Mucosa of descending colon (tissue), 3 donors: ENCODE data around the gene CDKN2D. TPM values are rescaled to one million over a fixed set of nuclear protein-coding genes. Genes with fewer than 3 reads are reported as not detected.
"Not testable (repeated sequence)": the region's sequence is repeated elsewhere in the genome, so short reads cannot be mapped to it uniquely, and the experiment has no call there.

ENCODE experiments used
- ATAC-seq: fragments of 200-7000 bp; cut with Tn5 transposase; one replicate; pipeline ENCODE4 v1.9.1; 2020; ENCODE audit warnings: mild to moderate bottlenecking, moderate library complexity
- DNase-seq, 3 donors: peaks; one replicate each; pipeline ENCODE4 v3.0.0-alpha.2; 2020
- H3K36me3 ChIP-seq: fragments of 200-600 bp; one replicate; pipeline ENCODE4 v1.8.0; 2021; ENCODE audit warnings: low read depth, mild to moderate bottlenecking
- H3K4me1 ChIP-seq: fragments of 200-600 bp; one replicate; pipeline ENCODE4 v1.8.0; 2021; ENCODE audit warnings: low read depth, mild to moderate bottlenecking
- H3K4me3 ChIP-seq: fragments of 200-600 bp; one replicate; pipeline ENCODE4 v1.8.0; 2021; ENCODE audit warnings: mild to moderate bottlenecking
- H3K9me3 ChIP-seq: fragments of 200-600 bp; one replicate; pipeline ENCODE4 v1.8.0; 2021; ENCODE audit warnings: mild to moderate bottlenecking
- intact Hi-C, 2 donors: fragments of 100-400 bp; cut with DNase I in 1 of 2; cut with micrococcal nuclease in 1 of 2; formaldehyde crosslinking; loops; one replicate each; pipeline versions ENCODE4 v1.11.0 to v1.11.1; 2022; cut with DNase I, micrococcal nuclease
- total RNA-seq, 3 donors: library from RNA; stranded (reverse); fragmentation: NEBNext Ultra II Directional in 2 of 3; extraction: Animal tissue kit (Norgen Biotek cat#: 25700) in 2 of 3; gene quantifications; one replicate each; pipeline versions ENCODE4 v1.2.1 to v1.2.4, GENCODE V29; 2021 to 2023
- TF ChIP-seq, protein P1 (sequence below): fragments of 200-600 bp; IDR thresholded peaks from one replicate; pipeline ENCODE4 v1.8.0; 2022; ENCODE audit warnings: antibody characterized with exemption, mild to moderate bottlenecking
- donor health status: DM: no; HTN: no; CAD: no; lungs with moderate emphysema.
- donor health status: DM: no; HTN: no; CAD: no.
- donor health status: DM: no; HTN: yes; CAD: no.

The CDKN2D gene
- total RNA-seq, 3 donors from 2014 or later: 6.1 to 12.1 (median 11.9) TPM

DNA sequence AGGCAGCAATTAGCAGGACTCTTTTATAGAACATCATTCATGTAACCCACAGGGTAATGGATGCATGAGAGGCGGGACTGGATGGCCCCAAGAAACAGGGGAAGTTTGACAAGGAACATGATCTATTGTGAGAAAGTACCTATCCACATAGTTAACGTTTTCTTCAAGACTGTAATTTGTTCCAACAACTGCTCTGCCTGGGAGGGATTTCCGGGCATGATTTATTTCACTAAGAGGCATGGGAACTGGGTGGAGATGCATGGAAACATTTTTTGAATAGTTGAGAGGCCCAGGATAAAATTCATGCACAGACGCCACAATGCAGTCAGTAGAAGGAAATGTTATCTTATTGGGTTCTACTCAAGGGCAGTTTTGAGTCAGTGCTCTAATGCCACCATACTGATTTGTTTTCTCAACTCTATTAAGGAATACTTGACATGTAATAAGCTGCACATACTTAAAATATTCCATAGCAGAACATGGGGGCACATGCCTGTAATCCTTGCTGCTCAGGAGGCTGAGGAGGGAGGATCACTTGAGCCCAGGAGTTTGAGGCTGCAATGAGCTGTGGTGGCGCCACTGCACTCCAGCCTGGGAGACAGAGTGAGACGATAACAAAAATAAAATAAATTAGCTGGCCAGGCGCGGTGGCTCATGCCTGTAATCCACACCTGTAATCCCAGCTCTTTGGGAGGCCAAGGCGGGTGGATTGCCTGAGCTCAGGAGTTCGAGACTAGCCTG is 35.0 kb downstream of the CDKN2D start:
- TF ChIP-seq, protein P1, sequence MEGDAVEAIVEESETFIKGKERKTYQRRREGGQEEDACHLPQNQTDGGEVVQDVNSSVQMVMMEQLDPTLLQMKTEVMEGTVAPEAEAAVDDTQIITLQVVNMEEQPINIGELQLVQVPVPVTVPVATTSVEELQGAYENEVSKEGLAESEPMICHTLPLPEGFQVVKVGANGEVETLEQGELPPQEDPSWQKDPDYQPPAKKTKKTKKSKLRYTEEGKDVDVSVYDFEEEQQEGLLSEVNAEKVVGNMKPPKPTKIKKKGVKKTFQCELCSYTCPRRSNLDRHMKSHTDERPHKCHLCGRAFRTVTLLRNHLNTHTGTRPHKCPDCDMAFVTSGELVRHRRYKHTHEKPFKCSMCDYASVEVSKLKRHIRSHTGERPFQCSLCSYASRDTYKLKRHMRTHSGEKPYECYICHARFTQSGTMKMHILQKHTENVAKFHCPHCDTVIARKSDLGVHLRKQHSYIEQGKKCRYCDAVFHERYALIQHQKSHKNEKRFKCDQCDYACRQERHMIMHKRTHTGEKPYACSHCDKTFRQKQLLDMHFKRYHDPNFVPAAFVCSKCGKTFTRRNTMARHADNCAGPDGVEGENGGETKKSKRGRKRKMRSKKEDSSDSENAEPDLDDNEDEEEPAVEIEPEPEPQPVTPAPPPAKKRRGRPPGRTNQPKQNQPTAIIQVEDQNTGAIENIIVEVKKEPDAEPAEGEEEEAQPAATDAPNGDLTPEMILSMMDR: no peak
- Histone ChIP-seq H3K9me3 (no peaks in the 10 kb centered on the region), H3K4me3 (no peak overlapping the region), H3K4me1 (no peaks in the 10 kb centered on the region), H3K36me3 (no peaks in the 10 kb centered on the region)
- ATAC-seq (no peak), DNase-seq (no peak)
- intact Hi-C loops: no loop called here

DNA sequence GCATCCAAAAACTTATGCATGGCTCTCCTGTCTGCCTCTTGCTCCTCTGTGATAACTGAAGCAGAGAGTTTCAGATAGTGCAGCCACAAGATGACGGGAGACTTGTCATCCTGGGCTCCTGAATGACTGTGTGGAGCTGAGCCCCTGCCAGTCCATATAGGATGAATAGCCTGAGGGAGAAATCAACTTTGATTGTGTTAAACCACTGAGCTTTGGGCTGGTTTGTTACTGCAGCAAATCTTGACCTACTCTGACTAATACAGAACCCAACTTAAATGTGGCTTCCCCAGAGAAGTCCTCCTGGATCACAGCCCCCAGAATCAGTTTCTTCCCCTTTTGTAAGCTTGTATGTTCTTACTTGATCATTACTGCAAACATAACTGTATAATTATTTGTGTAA is 36.3 kb downstream of the CDKN2D start:
- Histone ChIP-seq H3K4me3 (no peak overlapping the region), H3K36me3 (no peaks in the 10 kb centered on the region), H3K9me3 (no peaks in the 10 kb centered on the region), H3K4me1 (no peaks in the 10 kb centered on the region)
- DNase-seq (no peak), ATAC-seq (no peak)
- intact Hi-C loops: no loop called here
- TF ChIP-seq, protein P1: no peak

DNA sequence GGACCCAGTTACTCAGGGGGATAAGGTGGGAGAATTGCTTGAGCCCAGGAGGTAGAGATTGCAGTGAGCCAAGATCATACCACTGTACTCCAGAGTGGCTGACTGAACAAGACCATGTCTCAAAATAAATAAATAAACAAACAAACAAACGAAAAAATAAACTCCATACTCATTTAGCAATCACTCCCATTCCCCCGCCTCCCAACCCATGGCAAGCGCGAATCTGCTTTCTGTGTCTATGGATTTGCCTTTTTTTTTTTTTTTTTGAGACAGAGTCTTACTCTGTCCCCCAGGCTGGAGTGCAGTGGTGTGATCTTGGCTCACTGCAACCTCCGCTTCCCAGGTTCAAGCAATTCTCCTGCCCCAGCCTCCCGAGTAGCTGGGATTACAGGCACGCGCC is 41.9 kb downstream of the CDKN2D start:
- ATAC-seq, DNase-seq, intact Hi-C loops: not testable (repeated sequence)

GRCh38 chr19:10525636-10526035 is 43.1 kb downstream of the CDKN2D start:
- TF ChIP-seq, protein P1: no peak
- ATAC-seq: no peak
- Histone ChIP-seq H3K36me3 (no peaks in the 10 kb centered on the region), H3K4me3 (no peak overlapping the region), H3K4me1 (no peaks in the 10 kb centered on the region), H3K9me3 (no peaks in the 10 kb centered on the region)
- intact Hi-C loops: no loop called here
- no peak for DNase-seq

More for the DNA sequence above, 41.9 kb downstream of the CDKN2D start:
- not testable (repeated sequence) for H3K4me3 ChIP-seq, H3K4me1 ChIP-seq, H3K9me3 ChIP-seq, H3K36me3 ChIP-seq

GRCh38 chr19:10523135-10523636 is 45.6 kb downstream of the CDKN2D start:
- H3K9me3 ChIP-seq: no peaks in the 10 kb centered on the region
- DNase-seq: no peak
- peaks cover 7% of the 10 kb centered on the region for H3K4me1 ChIP-seq
- intact Hi-C loops: no loop called here
- ATAC-seq: no peak
- no peaks in the 10 kb centered on the region for H3K36me3 ChIP-seq
- no peak overlapping the region for H3K4me3 ChIP-seq
- TF ChIP-seq, protein P1: no peak

DNA sequence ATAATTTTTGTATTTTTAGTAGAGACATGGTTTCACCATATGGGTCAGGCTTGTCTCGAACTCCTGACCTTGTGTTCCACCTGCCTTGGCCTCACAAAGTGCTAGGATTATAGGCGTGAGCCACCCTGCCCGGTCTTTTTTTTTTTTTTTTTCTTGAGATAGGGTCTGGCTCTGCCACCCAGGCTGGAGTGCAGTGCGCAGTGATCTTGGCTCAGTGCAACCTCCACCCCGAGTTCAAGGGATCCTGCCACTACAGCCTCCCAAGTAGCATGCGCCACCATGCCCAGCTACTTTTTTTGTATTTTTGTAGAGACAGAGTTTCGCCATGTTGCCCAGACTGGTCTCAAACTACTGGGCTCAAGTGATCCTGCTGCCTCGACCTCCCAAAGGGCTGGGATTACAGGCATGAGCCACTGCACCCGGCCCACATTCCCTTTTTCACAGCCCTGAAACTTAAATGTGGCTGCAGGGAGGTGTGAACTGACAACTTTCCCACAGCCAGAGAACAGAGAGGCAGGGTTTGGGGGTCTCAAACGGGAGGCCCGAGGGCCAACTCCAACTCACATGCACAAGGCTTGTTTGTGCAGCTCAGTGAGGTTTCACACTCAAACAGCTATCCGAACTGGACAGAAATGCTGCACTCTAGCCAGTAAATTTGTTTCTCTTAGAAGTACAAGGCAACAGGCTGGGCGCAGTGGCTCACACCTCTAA is 47.2 kb downstream of the CDKN2D start:
- Histone ChIP-seq H3K9me3 (no peaks in the 10 kb centered on the region), H3K4me3 (no peak overlapping the region), H3K4me1 (peaks cover 20% of the 10 kb centered on the region), H3K36me3 (no peaks in the 10 kb centered on the region)
- no peak for ATAC-seq
- intact Hi-C loops: no loop called here
- TF ChIP-seq, protein P1: no peak
- DNase-seq: no peak
